DMS114 treated with DMSO at 0.1 percent for 48 hours (cell line): ENCODE data around the gene TRIM26.

Experiments
- DNase-seq: peaks from one replicate; lab custom pipeline; 2025; ENCODE audit not compliant: unreplicated experiment; lab: John Stamatoyannopoulos, UW

The TRIM26 gene

DNA sequence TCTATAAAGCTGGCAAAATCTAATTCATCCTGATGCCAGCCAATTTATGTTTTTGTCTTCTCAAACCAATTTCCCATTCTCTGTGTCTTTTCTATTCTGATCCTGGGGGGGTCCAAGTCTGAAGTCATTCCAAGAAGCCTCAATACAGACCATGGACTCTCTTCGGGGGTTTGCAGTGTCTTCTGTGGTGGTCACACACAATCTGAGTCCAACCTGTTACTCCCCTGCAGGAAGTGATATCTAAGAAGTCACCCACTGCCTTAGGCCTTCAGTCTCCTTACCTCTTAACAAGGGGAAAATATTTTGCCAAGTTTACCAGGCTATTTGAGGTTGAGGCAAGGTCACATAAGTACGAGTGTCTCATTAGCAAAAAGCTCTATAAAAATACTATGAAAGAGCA, 1.9 kb downstream of the TRIM26 start:
- DNase-seq: no peak

GRCh38 chr6:30207619-30208295, 5.4 kb downstream of the TRIM26 start:
- no peak for DNase-seq

DNA sequence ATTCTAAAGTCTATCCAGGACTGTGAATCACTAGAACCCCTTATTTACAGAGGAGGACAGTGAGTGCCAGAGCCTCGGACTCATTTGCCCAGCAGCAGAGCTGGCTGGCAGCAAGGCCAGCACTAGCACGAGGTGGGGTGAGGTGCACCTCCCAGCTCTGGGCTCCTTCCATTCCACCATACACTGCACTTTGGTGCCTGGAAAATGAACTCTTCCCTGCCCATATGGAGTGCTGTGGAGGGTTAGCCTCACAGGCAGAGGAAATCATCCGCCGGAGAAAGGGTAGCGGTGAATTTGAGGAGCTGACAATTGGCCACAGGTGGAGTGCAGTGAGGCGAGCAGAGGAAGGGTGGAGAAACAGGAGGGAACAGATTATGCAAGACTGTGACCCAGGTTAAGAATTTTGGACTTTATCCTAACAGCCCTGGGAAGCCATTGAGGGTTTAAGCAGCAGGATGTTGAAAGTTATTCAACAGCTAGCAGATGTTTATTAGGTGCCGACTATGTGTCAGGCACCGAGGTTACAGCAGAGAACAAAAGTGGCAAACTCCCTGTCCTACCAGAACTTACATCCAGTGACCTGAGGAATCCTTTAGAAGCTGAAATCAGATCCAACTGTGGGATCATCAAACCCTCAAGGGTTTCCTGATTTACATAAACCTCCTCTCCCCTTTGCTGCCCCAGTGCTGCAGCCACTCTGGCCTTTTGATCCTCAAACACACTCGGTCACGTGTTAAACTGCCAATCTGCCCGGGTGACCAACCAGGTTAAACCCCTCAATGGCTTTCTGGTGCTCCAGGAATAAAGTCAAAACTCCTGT, 6.2 kb downstream of the TRIM26 start:
- DNase-seq: no peak

DNA sequence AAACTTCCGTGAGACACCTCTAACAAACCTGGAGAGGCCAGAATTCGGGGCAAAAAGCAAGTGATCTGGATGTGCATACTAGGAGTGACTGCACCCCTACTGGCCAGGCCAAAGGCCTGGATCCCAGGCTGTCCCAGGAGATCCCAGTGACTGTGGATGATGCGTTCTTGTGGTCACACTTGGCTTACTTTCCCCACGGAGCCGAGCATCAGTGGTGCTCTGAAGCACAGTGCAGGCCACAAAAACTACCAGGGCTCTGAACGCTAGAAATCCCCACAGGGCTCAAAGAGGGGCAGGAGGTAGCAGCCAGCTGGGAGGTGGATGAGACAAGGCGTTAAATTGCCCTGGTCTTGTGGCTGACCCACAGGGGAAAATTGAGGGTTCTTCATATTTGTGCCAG, 7.1 kb downstream of the TRIM26 start:
- no peak for DNase-seq

GRCh38 chr6:30204116-30204515, 9.1 kb downstream of the TRIM26 start:
- no peak for DNase-seq

- no peak for DNase-seq
Observed at GRCh38 chr6:30202366-30202765, 10.8 kb downstream of the TRIM26 start.

GRCh38 chr6:30200551-30201281, 12.5 kb downstream of the TRIM26 start:
- DNase-seq: no peak

DNA sequence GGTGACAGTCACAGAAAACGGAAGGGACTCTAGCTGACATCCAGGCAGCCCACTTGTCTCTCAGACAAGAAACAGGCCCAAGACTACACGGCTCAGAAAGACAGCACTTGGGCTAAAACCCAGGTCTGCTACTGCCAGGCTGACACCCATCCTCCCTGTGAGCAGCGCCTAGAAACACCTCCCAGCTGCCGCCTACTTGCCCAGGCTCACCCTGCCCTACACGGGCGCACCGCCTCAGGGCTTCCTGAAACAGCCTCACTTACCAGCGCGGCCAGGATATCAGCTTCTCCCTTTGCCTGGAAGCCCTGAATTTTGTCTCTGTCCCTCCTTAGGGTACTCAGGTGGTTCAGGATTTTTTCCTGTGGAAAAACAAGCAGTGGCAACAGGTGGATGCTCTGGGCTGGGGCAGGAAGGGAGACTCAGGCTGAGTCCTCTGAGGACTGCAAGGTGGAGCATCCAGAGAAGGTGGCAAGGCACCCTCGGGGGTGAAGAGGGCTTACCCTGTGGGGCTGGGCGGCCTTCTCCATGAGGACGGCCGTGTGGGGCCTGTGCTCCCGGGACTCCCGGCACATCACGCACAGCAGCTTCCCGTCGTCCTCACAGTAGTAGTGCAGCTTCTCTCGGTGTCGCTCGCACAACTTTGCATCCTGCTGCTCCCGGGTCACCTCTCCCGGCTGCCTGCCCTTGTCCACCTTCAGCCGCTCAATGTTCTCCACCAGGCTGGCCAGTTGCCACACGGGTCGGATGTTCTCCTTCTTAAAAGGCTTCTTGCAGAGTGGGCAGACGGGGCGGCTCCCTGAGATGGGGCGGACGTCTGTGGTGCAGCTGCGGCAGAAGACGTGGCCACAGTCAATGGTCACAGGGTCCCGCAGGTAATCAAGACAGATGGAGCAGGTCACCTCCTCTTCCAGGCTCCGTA, 14.8 kb downstream of the TRIM26 start:
- DNase-seq: no peak

- DNase-seq: no peak
Observed at GRCh38 chr6:30196376-30196775, 16.8 kb downstream of the TRIM26 start.

GRCh38 chr6:30195951-30196350, 17.3 kb downstream of the TRIM26 start:
- no peak for DNase-seq

DNA sequence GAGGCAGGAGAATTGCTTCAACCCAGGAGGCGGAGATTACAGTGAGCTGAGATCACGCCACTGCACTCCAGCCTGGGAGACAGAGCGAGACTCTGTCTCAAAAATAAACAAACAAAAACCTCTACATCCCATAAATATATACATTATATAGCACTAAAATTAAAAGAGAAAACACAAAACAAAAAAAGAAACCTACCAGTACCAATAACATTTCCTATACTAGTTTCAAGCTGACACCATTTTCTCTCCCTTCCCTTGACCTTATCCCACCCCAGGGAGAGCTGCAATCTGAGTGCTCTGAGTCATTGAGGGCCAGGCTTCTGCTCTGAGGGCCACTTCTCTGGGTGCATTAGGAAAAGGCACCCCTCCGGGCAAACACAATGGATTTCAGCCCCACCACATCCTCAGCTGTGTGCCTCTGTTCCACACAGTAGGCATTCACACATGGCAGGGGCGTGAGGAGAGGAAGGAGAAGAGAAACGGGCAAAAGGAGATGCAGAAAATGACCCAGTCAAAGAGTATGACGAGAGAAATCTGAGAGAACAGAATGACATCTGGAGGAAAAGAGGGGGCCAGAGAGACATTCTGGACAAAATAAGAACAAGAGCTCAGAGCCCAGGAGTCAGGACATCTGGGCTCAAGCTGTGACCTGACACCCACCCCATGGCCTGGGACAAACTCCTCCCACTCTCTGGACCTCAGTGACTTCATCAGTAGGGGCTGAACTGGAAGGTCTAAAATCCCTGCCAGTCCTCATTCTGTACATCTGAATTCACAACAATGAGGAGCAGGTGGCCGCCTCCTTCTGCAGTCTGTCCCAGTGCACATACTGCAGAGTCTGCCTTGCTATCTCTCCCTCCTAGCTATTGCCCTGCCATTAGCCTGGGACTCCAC, 18.2 kb downstream of the TRIM26 start:
- DNase-seq: no peak

- no peak for DNase-seq
Observed at GRCh38 chr6:30192076-30192475, 21.1 kb downstream of the TRIM26 start.

- no peak for DNase-seq
Observed at GRCh38 chr6:30188541-30188940, 24.7 kb downstream of the TRIM26 start.

DNA sequence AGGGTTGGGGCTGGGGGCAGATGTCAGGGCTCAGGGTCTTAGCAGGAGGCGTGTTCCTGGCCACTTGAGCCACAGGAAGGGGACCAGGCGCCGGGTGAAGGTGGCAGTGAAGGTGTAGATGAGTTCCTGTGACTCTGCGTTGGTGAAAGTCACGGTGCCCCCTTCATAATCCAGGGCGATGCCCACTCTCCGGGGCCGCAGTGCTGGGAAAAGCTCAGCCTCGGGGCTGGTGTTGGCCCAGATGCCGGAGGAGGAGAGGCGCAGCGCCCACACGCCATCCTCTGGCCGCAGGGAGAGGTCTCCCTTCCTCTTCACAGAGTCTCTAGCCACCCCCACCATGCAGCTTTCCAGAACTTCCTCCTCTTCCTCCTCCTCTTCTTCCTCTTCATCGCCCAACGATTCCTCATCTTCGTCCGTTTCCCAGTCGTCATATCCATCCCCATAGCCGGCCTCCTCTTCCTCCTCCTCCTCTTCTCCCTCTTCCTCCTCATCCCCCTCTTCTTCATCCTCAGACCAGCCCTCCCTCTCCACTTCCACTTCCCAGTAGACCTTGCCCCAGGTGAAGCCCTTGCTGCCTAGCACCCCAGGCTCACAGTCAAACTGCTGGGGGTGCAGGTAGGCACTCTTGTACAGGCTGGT, 27.2 kb downstream of the TRIM26 start:
- no peak for DNase-seq

DNA sequence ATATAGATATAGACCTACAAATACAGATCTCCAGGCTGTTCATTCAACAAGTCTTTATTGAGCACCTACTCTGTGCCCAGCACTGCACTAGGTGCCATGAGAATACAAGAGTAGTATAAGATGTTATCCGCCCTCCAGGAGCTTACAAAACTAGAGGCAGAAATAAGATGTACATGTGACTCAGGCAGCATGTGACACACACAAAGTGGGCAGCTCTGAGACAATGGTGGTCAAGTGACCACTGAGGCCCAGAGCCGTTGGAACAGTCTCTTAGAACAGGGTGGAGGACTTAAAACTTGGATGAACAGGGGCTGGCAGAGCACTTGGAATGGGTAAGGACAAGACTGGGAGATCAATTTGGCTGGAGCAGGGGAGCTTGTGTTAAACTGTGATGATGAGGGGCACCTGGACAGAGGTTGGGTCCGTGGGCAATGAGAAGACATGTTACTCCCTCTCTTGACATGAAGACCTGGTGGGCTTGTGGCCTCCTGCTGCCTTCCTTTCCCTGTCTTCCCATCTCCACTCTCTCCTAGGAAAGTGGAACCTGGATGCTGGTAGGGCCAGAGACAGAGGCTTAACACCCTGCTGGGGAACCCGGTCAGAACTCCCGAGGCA, 28.7 kb downstream of the TRIM26 start:
- no peak for DNase-seq

DNA sequence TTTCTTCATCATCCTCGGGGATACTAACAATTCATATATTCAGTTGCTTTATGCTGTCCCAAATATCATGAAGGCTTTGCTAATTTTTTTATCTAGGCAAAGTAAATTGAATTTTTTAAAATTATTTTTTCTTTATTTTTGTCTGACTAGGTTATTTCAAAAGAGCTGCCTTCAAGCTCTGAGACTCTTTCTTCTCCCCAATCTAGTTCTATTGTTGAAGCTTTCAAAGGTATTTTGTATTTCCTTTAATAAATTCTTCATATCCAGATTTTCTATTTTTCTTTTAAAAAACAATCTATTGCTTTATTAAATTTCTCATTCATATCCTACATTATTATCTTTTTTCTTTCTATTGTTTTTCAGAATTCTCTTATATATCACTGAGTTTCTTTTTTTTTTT, 33.1 kb downstream of the TRIM26 start:
- no peak for DNase-seq

DNA sequence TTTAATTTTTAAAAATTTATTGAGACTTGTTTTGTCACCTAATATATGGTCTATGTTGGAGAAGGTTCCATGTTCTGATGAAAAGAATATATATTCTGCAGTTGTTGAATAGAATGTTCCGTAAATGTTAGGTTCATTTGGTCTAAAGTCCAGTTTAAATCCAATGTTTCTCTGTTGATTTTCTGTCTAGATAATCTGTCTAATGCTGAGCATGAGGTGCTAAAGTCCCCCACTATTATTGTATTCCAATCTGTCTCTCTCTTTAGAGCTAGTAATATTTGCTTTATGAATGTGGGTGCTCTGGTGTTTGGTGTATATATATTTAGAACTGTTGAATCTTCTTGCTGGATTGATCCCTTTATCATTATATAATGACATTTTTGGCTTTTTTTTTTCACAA, 34.4 kb downstream of the TRIM26 start:
- no peak for DNase-seq

DNA sequence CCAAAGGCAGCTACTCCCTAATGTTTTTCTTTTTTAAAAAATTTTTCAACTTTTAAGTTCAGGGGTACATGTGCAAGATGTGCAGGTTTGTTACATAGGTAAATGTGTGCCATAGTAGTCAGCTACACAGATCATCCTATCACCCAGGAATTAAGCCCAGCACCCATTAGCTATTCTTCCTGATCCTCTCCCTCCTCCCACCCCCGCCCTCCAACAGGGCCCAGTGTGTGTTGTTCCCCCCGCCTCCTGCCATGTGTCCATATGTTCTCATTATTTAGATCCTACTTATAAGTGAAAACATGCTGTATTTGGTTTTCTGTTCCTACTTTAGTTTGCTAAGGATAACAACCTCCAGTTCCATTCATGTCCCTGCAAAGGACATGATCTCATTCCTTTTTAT, 37.4 kb downstream of the TRIM26 start:
- DNase-seq: no peak

DNA sequence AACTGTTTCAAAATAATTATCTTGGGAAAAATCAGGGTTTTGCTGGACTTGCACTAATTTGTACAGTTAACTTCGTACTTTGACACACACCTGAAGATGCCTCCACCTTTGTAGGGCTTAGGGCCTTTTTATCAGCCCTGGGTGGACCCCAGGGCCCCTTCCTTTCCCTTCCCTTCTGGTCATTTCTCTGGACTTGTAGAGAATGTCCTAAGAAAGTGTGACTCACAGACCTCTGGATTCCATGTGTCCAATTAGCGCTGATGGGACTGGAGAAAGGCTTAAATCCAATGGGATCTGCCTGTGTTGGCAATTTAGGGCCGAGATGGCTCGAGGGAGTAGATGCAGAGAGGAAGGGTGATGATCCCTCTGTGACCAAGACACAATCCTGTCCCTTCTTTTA, 40.5 kb downstream of the TRIM26 start:
- DNase-seq: no peak
